Measurements from ENCODE around the gene GABRR1. TPM values are rescaled to one million over a fixed set of nuclear protein-coding genes. Genes with fewer than 3 reads are reported as not detected.

GABRR1 gene
- total and polyA plus RNA-seq, 2 donors (not counting 3 experiments of a cell fraction or from before 2014, with no cell fraction given), result not detected

DNA sequence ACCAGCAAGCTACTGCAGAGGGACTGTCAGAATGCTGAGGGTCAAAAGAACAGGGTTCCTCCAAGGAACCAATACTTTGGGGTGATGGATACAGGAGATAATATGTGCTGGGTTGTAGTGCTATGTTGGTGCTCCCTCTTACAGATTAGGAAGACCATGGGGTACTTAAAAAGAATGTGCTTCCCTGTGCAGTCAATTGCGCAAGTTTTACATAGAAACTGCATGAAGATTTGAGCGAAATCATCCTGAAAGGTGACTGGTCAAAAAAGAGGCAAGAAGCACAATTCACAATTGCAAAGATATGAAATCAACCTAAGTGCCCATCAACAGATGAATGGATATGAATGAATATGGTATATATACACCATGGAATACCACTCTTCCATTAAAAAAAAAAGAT lies 33.9 kb downstream of the GABRR1 start:
- Histone ChIP-seq H4K20me1 (replicated peaks; ENCODE audit: control insufficient read depth, extremely low read depth, insufficient read depth, low read length) (no peaks in the 10 kb centered on the region), H3K4me1 (ENCODE audit: control insufficient read depth, extremely low read depth, insufficient read depth, low read length) (no peaks in the 10 kb centered on the region), H3K79me2 (ENCODE audit: control insufficient read depth, insufficient read depth, low read length) (no peaks in the 10 kb centered on the region), H3K4me2 (ENCODE audit: insufficient read depth, low read length) (no peak overlapping the region), H3K27ac (ENCODE audit: insufficient read depth, low read depth, low read length) (no peak overlapping the region), H3K9me3 (replicated peaks; ENCODE audit: control insufficient read depth, insufficient read depth, low read length) (no peaks in the 10 kb centered on the region), H3K9ac (replicated peaks; ENCODE audit: extremely low read depth, insufficient read depth, low read length) (no peak overlapping the region), H3K27me3 (ENCODE audit: control insufficient read depth in 2 of 2, insufficient read depth in 2 of 2, low read length in 2 of 2) (peaks cover 2% of the 10 kb centered on the region in 2 experiments), H3K4me3 (replicated peaks in 1 of 3; ENCODE audit: insufficient read depth in 1 of 3, low read depth in 1 of 3, low read length in 3 of 3) (no peak overlapping the region), H3K9me1 (replicated peaks; ENCODE audit: control insufficient read depth, extremely low read depth, insufficient read depth, low read length) (no peaks in the 10 kb centered on the region), H2AFZ (ENCODE audit: low read depth, low read length) (no peak overlapping the region), H3K36me3 (ENCODE audit: control insufficient read depth in 2 of 2, extremely low read depth in 1 of 2, insufficient read depth in 2 of 2, low read length in 2 of 2) (no peaks in the 10 kb centered on the region)
- FAIRE-seq (no peak), DNase-seq (ENCODE audit: low read depth, low spot score) (no peak)
- TF ChIP-seq, protein P1, sequence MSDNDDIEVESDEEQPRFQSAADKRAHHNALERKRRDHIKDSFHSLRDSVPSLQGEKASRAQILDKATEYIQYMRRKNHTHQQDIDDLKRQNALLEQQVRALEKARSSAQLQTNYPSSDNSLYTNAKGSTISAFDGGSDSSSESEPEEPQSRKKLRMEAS (IDR thresholded peaks at IDR 0.05; ENCODE audit: insufficient read depth, insufficient read length), result no peak
- TF ChIP-seq JUN (IDR thresholded peaks at IDR 0.05; ENCODE audit: borderline replicate concordance, insufficient read depth, insufficient read length, low read depth), result no peak
- no peak for TF ChIP-seq POLR2AphosphoS5 (IDR thresholded peaks at IDR 0.05; ENCODE audit: insufficient read depth, low read depth, low read length)
- TF ChIP-seq EZH2 (IDR thresholded peaks at IDR 0.05; ENCODE audit: borderline replicate concordance, low read depth, low read length, severe bottlenecking), result no peak
- no peak for TF ChIP-seq GATA2 (IDR thresholded peaks at IDR 0.05; ENCODE audit: insufficient read depth, insufficient read length, low read depth, low read length)
- no peak for TF ChIP-seq FOS (IDR thresholded peaks at IDR 0.05; ENCODE audit: borderline replicate concordance, insufficient read depth, low read length)
- no peak for TF ChIP-seq MYC (IDR thresholded peaks at IDR 0.05; ENCODE audit: low read depth, low read length)
- no peak for TF ChIP-seq POLR2A (IDR thresholded peaks at IDR 0.05; ENCODE audit: low read depth, low read length)
- TF ChIP-seq, protein P2, sequence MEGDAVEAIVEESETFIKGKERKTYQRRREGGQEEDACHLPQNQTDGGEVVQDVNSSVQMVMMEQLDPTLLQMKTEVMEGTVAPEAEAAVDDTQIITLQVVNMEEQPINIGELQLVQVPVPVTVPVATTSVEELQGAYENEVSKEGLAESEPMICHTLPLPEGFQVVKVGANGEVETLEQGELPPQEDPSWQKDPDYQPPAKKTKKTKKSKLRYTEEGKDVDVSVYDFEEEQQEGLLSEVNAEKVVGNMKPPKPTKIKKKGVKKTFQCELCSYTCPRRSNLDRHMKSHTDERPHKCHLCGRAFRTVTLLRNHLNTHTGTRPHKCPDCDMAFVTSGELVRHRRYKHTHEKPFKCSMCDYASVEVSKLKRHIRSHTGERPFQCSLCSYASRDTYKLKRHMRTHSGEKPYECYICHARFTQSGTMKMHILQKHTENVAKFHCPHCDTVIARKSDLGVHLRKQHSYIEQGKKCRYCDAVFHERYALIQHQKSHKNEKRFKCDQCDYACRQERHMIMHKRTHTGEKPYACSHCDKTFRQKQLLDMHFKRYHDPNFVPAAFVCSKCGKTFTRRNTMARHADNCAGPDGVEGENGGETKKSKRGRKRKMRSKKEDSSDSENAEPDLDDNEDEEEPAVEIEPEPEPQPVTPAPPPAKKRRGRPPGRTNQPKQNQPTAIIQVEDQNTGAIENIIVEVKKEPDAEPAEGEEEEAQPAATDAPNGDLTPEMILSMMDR (IDR thresholded peaks at IDR 0.05; ENCODE audit: extremely low read depth in 1 of 2, insufficient read depth in 1 of 2, low read depth in 1 of 2, low read length in 2 of 2), result no peak
- intact Hi-C loops (cut with micrococcal nuclease), result no loop called here
- dilution Hi-C loops (cut with MboI; ENCODE audit: extremely low pct_ligation_motif_present, low sequenced_read_pairs), result no loop called here
- ChIA-PET CTCF (interaction anchor here (1.1 kb wide), 1 partner anchor 9 kb away, joined by 3 read pairs; no protein-coding TSS in a partner anchor), POLR2A (no interaction called here)
- no TSS peak for BruUV-seq (replicated peaks)

Measured in endothelial cell of umbilical vein (primary cell).